ENCODE data around the gene CLIP1.
"Not testable (repeated sequence)": the region's sequence is repeated elsewhere in the genome, so short reads cannot be mapped to it uniquely, and the experiment has no call there.

CLIP1 gene

DNA sequence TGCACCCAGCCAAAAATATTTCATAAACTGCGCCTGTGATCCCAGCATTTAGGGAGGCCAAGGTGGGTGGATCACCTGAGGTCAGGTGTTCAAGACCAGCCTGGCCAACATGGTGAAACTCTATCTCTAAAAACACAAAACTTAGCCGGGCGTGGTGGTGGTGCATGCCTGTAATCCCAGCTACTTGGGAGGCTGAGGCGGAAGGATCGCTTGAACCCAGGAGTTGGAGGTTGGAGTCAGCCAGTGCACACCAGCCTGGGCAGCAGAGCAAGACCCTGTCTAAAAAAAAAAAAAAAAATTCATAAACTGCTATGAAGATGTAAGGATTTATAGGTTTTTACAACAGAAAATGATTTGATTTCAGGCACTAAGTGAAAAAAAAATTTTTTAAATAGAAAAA, 6.6 kb upstream of the CLIP1 start:
- not testable (repeated sequence) for DNase-seq

DNA sequence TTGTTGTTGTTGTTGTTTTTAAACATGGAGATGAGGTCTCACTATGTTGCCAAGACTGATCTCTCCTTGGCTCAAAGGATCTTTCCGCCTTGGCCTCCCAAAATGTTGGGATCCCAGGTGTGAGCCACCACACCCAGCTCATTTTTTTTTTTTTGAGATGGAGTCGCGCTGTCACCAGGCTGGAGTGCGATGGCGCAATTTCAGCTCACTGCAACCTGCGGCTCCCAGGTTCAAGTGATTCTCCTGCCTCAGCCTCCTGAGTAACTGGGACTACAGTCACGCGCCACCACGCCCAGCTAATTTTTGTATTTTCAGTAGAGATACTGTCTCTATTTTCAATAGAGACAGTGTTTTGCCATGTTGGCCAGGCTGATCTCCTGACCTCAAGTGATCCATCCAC, 4.9 kb upstream of the CLIP1 start:
- no peak for DNase-seq

DNA sequence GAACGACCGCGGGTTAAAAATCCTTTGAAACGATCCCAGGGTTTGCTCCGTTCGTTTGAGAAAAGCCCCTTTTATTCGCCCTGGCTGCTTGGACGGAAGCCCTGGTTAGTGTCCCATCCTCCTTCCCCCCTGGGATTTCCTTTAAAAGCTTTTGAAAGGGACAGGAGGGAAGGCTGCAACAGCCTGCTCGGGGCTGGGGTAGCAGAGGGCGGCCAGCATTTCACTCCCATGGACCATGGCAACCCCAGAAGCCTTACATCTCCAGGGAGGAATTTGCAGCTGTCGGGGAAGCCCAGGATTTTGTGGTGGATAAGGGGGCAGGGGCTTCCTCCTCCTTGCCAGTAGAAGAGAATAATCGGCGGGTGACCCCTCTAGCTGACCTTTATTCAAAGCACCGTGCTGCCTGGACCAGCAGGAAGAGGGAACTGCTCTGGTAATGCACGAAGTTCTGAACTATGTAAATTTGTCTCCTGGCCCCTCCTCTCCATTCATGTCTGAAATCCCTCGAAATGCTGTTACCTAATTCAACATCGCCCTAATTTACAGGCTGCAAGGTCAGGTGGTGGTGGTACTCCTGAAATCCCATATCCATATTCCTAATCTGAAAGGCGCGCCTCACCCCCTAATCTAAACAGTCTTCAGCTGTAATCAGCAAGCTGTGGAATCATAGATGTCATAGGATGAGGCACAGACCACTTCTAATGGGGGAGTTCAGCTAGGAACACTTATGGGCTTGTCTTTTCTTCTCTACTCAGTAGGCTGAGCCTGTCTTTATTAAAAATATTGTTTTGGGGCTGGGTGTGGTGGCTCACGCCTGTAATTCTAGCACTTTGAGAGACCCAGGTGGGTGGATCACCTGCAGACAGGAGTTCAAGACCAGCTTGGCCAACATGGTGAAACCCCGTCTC, 1.0 kb upstream of the CLIP1 start:
- peak; percentile 37 for DNase-seq

GRCh38 chr12:122422730-122423257, 325 bp upstream of the CLIP1 start:
- peak; percentile 50 for DNase-seq

DNA sequence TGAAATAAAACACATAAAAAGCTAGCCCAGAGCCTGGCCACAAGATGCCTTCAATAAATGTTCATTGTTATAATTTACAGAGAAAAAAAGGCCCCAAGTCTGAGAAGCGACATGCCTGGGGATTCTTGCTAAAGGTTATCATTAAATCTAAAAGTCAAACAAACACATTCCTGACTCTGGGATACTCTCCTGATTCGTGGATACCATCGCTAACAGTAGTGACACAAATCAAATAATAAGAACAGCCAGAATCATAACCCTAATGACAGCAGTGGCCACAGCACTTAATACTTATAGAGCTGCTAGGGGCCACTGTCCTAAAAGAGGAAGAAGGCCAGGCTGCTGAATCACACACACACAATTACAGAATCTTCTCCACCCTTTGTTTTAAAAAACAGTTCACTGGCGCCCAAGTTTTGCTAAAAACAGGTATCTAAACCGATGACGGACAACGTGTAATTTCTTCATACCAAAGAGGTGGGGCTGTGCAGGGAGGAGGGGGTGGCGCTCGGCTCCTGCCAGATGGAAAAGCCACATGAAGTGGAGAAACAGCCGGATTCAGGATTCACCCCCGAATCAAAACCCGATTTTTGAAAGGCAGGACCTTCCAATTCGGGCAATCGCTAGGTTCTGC, 1.2 kb downstream of the CLIP1 start:
- peak; percentile 63 for DNase-seq

GRCh38 chr12:122420471-122421162, 1.9 kb downstream of the CLIP1 start:
- no peak for DNase-seq

DNA sequence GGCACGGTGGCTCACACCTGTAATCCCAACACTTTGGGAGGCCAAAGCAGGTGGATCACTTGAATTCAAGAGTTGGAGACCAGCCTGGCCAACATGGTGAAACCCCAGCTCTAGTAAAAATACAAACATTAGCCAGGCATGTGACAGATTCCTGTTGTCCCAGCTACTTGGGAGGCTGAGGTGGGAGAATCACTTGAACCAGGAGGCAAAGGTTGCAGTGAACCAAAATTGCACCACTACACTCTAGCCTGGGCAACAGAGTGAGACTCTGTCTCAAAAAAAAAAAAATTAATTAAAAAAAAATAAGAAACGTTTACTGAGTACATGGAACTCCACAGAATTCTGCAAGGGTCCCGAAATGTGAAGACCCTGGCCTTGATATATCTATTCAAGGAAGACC, 3.4 kb downstream of the CLIP1 start:
- not testable (repeated sequence) for DNase-seq

- DNase-seq = not testable (repeated sequence)
Measured at GRCh38 chr12:122415665-122416064, 6.8 kb downstream of the CLIP1 start.

DNA sequence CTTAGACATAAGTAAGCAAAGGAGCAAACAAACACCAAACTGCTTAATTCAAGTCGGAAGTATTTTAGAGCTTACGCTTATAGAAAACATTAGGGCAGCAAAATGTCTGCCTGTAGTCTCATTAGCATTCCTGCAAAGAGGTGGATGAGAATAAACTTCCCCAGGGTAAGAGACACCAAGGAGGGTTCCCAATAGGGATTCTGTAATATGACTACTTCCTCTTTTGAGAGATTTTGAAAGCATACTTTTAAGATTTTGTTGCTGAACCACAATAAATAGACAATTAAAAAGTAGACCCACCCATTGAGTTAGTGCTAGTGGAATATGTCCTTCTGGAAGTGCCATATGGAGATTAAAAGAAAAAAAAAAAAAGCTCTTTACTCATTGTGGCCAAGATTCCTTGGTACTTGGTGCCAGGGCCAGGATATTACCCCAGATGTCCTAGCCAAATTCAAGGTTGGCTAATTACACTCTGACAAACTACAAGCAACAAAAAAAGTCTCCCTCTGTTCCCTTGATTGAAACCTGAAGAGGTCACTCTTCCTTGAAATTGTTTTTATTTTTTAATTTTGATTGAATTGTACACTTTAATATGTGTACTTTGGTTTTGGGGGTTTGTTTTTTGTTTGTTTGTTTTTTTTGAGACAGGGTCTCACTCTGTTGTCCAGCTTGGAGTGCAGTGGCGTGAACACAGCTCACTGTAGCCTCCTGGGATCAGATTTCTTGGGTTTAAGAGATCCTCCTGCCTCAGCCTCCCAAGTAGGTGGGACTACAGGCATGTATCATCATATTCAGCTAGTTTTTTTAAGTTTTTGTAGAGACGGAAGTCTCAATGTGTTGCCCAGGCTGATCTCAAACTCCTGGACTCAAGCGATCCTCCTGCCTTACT, 8.7 kb downstream of the CLIP1 start:
- peak; percentile 12 for DNase-seq

- no peak for DNase-seq
Measured at GRCh38 chr12:122412851-122413433, 9.5 kb downstream of the CLIP1 start.

- no peak for DNase-seq
Measured at GRCh38 chr12:122411537-122411936, 10.9 kb downstream of the CLIP1 start.

DNA sequence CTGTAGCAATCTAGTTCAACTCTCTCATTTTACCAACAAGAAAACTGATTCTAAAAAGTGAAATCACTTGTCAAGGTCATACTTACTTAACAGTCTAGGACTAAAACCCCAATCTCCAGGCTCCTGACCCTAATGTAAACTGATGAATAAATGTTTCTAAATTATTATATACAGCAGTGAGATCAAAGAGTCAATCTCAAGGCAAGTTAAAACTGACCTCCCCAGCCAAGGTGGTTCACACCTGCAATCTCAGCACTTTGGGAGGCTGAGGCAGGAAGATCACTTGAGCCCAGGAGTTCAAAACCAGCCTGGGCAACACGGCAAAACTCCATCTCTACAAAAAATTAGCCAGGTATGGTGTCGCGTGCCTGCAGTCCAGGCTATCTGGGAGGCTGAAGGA, 15.3 kb downstream of the CLIP1 start:
- DNase-seq = no peak

DNA sequence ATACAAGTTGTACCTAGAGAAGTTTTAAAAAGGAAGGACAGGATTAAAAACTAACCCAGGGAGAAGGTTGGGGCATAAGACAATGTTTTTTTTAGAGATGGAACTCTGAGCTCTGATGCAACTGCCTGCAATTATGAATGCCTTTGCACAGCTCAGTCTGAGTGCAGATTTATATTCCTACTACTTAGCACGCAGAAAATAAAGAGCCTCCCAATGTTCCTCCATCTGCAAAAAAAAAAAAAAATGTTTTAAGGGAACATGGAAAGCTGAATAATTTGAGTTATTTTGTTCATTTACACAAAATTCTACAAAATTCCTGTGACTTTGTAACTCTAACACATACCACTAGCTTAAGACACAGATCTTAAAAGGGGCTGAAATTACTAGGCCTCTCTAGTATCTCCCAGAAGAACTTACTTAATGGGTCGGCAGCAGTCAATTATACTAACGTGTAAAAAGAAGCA, 15.7 kb downstream of the CLIP1 start:
- DNase-seq = no peak

DNA sequence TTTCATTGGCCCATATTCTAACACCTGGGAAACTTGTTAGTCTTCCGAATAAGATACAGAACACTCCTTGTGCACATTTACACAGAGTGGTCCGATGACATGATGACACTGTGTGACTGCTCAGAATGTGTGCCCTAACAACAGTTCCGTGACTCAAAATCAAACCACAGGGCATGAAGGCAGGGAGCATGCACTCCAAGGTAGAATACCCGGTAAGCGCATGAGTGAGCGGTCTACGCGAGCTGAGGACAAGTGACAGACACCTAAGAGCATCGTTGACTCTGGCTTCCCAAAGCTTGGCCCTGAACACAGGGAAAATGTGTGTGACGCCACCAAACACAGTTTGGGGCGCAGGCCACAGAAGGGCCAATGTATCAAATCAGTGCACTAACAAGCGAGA, 18.6 kb downstream of the CLIP1 start:
- no peak for DNase-seq

GRCh38 chr12:122403115-122403770, 19.2 kb downstream of the CLIP1 start:
- DNase-seq = peak; percentile 11

GRCh38 chr12:122402264-122402663, 20.2 kb downstream of the CLIP1 start:
- DNase-seq = no peak

- DNase-seq = peak; percentile 88
Measured at GRCh38 chr12:122399592-122400373, 22.7 kb downstream of the CLIP1 start.

GRCh38 chr12:122399254-122399591, 23.2 kb downstream of the CLIP1 start:
- no peak for DNase-seq

GRCh38 chr12:122397981-122398380, 24.5 kb downstream of the CLIP1 start:
- not testable (repeated sequence) for DNase-seq

DNA sequence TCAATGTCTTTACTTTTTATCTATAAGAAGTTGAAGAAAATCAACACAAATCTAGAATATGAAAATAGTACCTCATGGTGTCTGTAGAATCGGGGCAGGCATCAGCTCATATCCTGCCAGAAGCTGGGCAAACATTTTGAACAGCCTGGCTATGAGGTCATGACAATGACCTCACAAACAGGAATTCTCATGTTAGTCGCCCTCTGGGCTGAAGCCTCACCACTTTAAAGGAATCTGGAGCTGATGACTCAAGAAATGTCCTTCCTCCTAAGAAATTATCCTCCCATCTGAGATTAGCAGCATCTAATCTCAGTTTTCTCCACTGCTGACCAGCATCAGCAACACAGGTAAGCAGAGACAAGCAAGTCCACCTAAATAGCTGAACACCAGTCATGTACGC, 27.1 kb downstream of the CLIP1 start:
- DNase-seq = no peak
